Hepatocyte (in vitro differentiated cells): Measurements from ENCODE around the gene SVIL. TPM values are rescaled to one million over a fixed set of nuclear protein-coding genes. Genes with fewer than 3 reads are reported as not detected.

ENCODE experiments used
- DNase-seq: peaks from one replicate; pipeline ENCODE4 v3.0.0-alpha.2; 2016; ENCODE audit warnings: low spot score
- H2AFZ ChIP-seq: fragments of 200-600 bp; sonication (generic); 2 replicates; pipeline ENCODE4 v1.6.0; 2016; ENCODE audit warnings: antibody characterized with exemption, mild to moderate bottlenecking
- H3K27ac ChIP-seq: fragments of 200-600 bp; sonication (generic); 2 replicates; pipeline ENCODE4 v1.5.1; 2016; ENCODE audit warnings: mild to moderate bottlenecking
- H3K27me3 ChIP-seq: fragments of 200-600 bp; sonication (generic); 2 replicates; pipeline ENCODE4 v1.6.1; 2016
- H3K36me3 ChIP-seq: fragments of 200-600 bp; sonication (generic); replicated peaks from 2 replicates; pipeline ENCODE4 v1.5.1; 2016; ENCODE audit warnings: low read depth; ENCODE audit not compliant: insufficient read depth
- H3K4me1 ChIP-seq: fragments of 200-600 bp; sonication (generic); 2 replicates; pipeline ENCODE4 v1.5.1; 2016; ENCODE audit warnings: mild to moderate bottlenecking, moderate library complexity; ENCODE audit not compliant: insufficient read depth
- H3K4me2 ChIP-seq: fragments of 200-600 bp; sonication (generic); 2 replicates; pipeline ENCODE4 v1.6.0; 2016
- H3K4me3 ChIP-seq: fragments of 200-600 bp; sonication (generic); 2 replicates; pipeline ENCODE4 v1.5.1; 2016; ENCODE audit warnings: mild to moderate bottlenecking
- H3K79me2 ChIP-seq: fragments of 200-600 bp; sonication (generic); 2 replicates; pipeline ENCODE4 v1.6.0; 2017; ENCODE audit warnings: mild to moderate bottlenecking
- H3K9me2 ChIP-seq: fragments of 200-600 bp; sonication (generic); replicated peaks from 2 replicates; pipeline ENCODE4 v1.6.0; 2017; ENCODE audit warnings: mild to moderate bottlenecking; ENCODE audit not compliant: insufficient read depth
- H3K9me3 ChIP-seq: fragments of 200-600 bp; sonication (generic); 2 replicates; pipeline ENCODE4 v1.5.1; 2016; ENCODE audit warnings: low read depth, mild to moderate bottlenecking
- H4K20me1 ChIP-seq: fragments of 200-600 bp; sonication (generic); 2 replicates; pipeline ENCODE4 v1.6.0; 2016; ENCODE audit warnings: mild to moderate bottlenecking; ENCODE audit not compliant: insufficient read depth, poor library complexity, severe bottlenecking
- CTCF ChIP-seq: fragments of 200-600 bp; sonication (generic); IDR thresholded peaks from 2 replicates; pipeline ENCODE4 v1.5.1; 2016; ENCODE audit warnings: antibody characterized with exemption, mild to moderate bottlenecking; ENCODE audit not compliant: poor library complexity
- EZH2 ChIP-seq: fragments of 200-600 bp; sonication (generic); IDR thresholded peaks from 2 replicates; pipeline ENCODE4 v1.6.1; 2016; ENCODE audit warnings: antibody characterized with exemption, mild to moderate bottlenecking, borderline replicate concordance
- EZH2phosphoT487 ChIP-seq: fragments of 200-600 bp; sonication (generic); IDR thresholded peaks from one replicate; pipeline ENCODE4 v1.6.1; 2018; ENCODE audit warnings: antibody characterized with exemption, mild to moderate bottlenecking, low read depth, moderate library complexity; ENCODE audit not compliant: unreplicated experiment, severe bottlenecking
- WGBS: methylation state at CpG from one replicate; pipeline ENCODE4 v1.1.6; 2016; ENCODE audit warnings: low lambda C conversion rate; ENCODE audit errors: missing lambda C conversion rate; 5-methylcytosine and 5-hydroxymethylcytosine counted together
- polyA plus RNA-seq: library from polyadenylated mRNA; unstranded; fragments of >200 nt; fragmentation: Nextera tagmentation; extraction: Ambion mirVana; gene quantifications from 2 replicates; pipeline ENCODE4 v1.2.1, GENCODE V29; 2016
- total RNA-seq: library from RNA; depleted of rRNA; stranded (reverse); fragments of >200 nt; gene quantifications from 2 replicates; pipeline ENCODE4 v1.2.3, GENCODE V29; 2014

SVIL gene
- total and polyA plus RNA-seq, 2 experiments from 2014 or later = 24.3 to 36.5 TPM

- Histone ChIP-seq H2AFZ (no peak overlapping the region), H3K4me1 (peaks cover 53% of the 10 kb centered on the region), H3K4me2 (peak overlapping the region; percentile 34), H3K9me3 (no peaks in the 10 kb centered on the region), H3K27ac (peak overlapping the region; percentile 83), H3K4me3 (no peak overlapping the region), H4K20me1 (no peaks in the 10 kb centered on the region), H3K27me3 (no peaks in the 10 kb centered on the region), H3K79me2 (peaks cover 76% of the 10 kb centered on the region), H3K9me2 (no peaks in the 10 kb centered on the region), H3K36me3 (no peaks in the 10 kb centered on the region)
- WGBS = 49% methylated on average over 7 of the region's 7 CpGs
- TF ChIP-seq EZH2 = no peak
- no peak for TF ChIP-seq EZH2phosphoT487
- no peak for TF ChIP-seq CTCF
- DNase-seq = peak; percentile 67
These were observed 13.6 kb downstream of the SVIL start for GRCh38 chr10:29621161-29621560.

GRCh38 chr10:29620112-29620690, 14.6 kb downstream of the SVIL start:
- 89% methylated on average over 5 of the region's 5 CpGs for WGBS
- no peaks in the 10 kb centered on the region for H4K20me1 ChIP-seq
- H3K27ac ChIP-seq = peak overlapping the region; percentile 83
- peaks cover 76% of the 10 kb centered on the region for H3K79me2 ChIP-seq
- no peak overlapping the region for H2AFZ ChIP-seq
- DNase-seq = no peak
- peaks cover 53% of the 10 kb centered on the region for H3K4me1 ChIP-seq
- H3K9me3 ChIP-seq = no peaks in the 10 kb centered on the region
- no peaks in the 10 kb centered on the region for H3K27me3 ChIP-seq
- no peaks in the 10 kb centered on the region for H3K36me3 ChIP-seq
- no peak overlapping the region for H3K4me3 ChIP-seq
- H3K4me2 ChIP-seq = no peak overlapping the region
- no peak for TF ChIP-seq EZH2
- no peak for TF ChIP-seq EZH2phosphoT487
- TF ChIP-seq CTCF = no peak
- no peaks in the 10 kb centered on the region for H3K9me2 ChIP-seq

- peaks cover 76% of the 10 kb centered on the region for H3K79me2 ChIP-seq
- WGBS = 44% methylated on average over 5 of the region's 5 CpGs
These were observed 15.5 kb downstream of the SVIL start for GRCh38 chr10:29619241-29619669.

More at GRCh38 chr10:29619241-29619669, 15.5 kb downstream of the SVIL start:
- no peaks in the 10 kb centered on the region for H3K9me3 ChIP-seq
- no peak overlapping the region for H2AFZ ChIP-seq
- peak; percentile 21 for DNase-seq
- H3K27ac ChIP-seq = peak overlapping the region; percentile 89
- no peaks in the 10 kb centered on the region for H3K36me3 ChIP-seq
- H4K20me1 ChIP-seq = no peaks in the 10 kb centered on the region
- H3K4me3 ChIP-seq = no peak overlapping the region
- H3K4me1 ChIP-seq = peaks cover 53% of the 10 kb centered on the region
- H3K9me2 ChIP-seq = no peaks in the 10 kb centered on the region
- H3K4me2 ChIP-seq = peak overlapping the region; percentile 66
- TF ChIP-seq EZH2 (no peak), CTCF (no peak), EZH2phosphoT487 (no peak)
- H3K27me3 ChIP-seq = no peaks in the 10 kb centered on the region
